ENCODE results near the gene SRRM3.
"Not testable (repeated sequence)": the region's sequence is repeated elsewhere in the genome, so short reads cannot be mapped to it uniquely, and the experiment has no call there.

The SRRM3 gene

GRCh38 chr7:76292911-76293310 is 91.2 kb downstream of the SRRM3 start:
- DNase-seq, result not testable (repeated sequence)

- no peak for DNase-seq
Measured at GRCh38 chr7:76293407-76293901, 91.8 kb downstream of the SRRM3 start.

GRCh38 chr7:76294344-76295024 is 92.8 kb downstream of the SRRM3 start:
- no peak for DNase-seq

- no peak for DNase-seq
Measured at GRCh38 chr7:76296743-76297740, 95.3 kb downstream of the SRRM3 start.

GRCh38 chr7:76300166-76300731 is 98.6 kb downstream of the SRRM3 start:
- no peak for DNase-seq

GRCh38 chr7:76301000-76301399 is 99.3 kb downstream of the SRRM3 start:
- DNase-seq, result no peak

GRCh38 chr7:76302347-76303201 is 100.9 kb downstream of the SRRM3 start, which contains the start of gene HSPB1:
TSS of gene HSPB1 (plus strand) at chr7:76302673. CDS start at chr7:76302713, 40 bp downstream.
- DNase-seq, result no peak

GRCh38 chr7:76303202-76304147 is 101.8 kb downstream of the SRRM3 start:
- no peak for DNase-seq

- no peak for DNase-seq
Measured at GRCh38 chr7:76304888-76305375, 103.2 kb downstream of the SRRM3 start.

- not testable (repeated sequence) for DNase-seq
Measured at GRCh38 chr7:76308874-76309273, 107.2 kb downstream of the SRRM3 start.

- DNase-seq, result not testable (repeated sequence)
Measured at GRCh38 chr7:76309341-76310101, 107.8 kb downstream of the SRRM3 start.

GRCh38 chr7:76310102-76310957 is 108.6 kb downstream of the SRRM3 start:
- no peak for DNase-seq

GRCh38 chr7:76311838-76312237 is 110.1 kb downstream of the SRRM3 start:
- DNase-seq, result not testable (repeated sequence)

- DNase-seq, result peak; percentile 82
Measured at GRCh38 chr7:76314042-76314721, 112.5 kb downstream of the SRRM3 start.

- DNase-seq, result not testable (repeated sequence)
Measured at GRCh38 chr7:76314740-76315139, 113.0 kb downstream of the SRRM3 start.

- no peak for DNase-seq
Measured at GRCh38 chr7:76315364-76315763, 113.7 kb downstream of the SRRM3 start.

- no peak for DNase-seq
Measured at GRCh38 chr7:76316984-76317781, 115.5 kb downstream of the SRRM3 start.
